ENCODE results near the gene LUC7L3.
"Not testable (repeated sequence)": the region's sequence is repeated elsewhere in the genome, so short reads cannot be mapped to it uniquely, and the experiment has no call there.

Gene LUC7L3

DNA sequence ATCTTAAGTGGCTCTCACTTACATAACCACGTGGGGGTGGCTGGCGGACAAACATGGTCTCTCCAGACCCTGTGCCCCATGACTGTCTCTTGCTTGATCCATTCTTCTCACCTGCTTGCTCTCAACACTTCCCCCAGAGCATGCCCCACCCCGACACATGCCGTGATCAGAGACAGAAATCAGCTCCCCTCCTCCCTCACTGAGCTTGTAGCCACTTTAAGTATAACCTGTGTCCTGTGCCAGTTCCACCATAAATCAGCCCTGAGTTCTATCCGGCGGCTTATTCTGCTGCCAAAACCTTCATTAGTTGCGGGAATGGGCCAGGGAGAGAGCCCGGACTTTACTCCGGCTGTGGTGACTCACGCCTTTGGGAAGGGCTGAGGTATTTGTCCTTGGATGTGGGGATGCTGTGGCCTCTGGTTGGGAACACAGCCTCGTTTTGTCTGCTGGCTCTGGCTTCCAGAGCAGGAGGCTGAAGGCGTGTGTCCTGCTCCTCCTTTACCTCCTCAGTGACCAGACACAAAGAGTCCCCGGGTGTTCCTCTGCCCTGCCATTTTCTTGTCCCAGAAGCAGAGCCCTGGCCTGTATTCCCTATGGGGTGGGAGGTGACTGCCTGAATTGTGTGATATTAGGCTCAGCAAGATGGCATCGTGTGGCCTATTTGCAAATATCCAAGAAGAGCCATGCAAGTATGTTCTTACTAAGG is 32.8 kb upstream of the LUC7L3 start:
- peak; percentile 25 for DNase-seq (ENCODE audit: low spot score)

DNA sequence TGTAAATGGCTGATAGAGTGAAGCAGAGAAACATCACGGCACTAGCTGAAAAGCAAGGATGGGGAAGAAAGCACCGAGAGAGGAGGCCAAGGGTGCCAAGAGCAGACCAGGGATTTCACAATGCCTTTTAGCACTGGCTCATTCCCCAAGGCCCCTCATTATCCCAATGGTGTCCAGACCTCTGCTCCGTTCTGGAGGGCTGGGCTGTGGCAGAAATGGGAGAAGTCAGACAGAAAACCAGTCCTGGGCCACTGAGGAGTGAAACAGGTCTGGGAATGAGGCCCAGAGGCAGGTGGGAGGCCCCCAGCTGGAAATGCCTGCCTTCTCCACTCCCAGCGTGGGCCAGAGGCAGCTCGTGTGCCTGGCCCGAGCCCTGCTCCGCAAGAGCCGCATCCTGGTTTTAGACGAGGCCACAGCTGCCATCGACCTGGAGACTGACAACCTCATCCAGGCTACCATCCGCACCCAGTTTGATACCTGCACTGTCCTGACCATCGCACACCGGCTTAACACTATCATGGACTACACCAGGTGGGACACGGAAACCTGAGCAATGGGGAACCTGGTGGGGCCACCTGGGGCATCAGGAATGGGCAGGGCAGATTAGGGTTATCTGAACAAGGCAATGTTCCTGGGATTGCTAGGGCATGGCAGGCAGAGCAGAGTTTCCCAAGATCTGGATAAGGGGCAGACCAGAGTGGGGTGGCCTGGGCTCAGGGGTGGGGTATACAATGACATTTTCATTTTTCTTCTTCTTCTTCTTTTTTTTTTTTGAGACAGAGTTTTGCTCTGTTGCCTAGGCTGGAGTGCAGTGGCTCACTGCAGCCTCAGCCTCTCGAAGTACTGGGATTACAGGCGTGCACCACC is 32.0 kb upstream of the LUC7L3 start:
- DNase-seq (ENCODE audit: low spot score) = no peak

DNA sequence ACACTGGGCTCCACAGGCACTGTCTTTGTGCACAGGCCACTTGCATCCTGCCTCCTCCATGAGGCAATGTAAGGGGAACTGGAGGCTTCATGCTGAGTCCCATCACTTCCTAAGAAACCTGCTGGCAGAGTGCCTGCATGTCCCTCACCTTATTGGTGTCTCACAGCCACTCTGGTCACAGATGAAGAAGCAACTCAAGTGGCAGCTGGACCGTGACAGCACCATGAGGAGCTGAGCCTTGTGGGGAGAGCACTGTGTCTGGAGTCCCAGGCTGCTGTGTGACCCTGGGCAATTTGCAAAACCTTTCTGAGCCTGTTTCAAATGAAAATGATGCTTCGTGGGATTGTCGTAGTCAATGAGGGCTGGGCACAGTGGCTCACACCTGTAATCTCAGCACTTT is 31.2 kb upstream of the LUC7L3 start:
- no peak for DNase-seq (ENCODE audit: low spot score)

DNA sequence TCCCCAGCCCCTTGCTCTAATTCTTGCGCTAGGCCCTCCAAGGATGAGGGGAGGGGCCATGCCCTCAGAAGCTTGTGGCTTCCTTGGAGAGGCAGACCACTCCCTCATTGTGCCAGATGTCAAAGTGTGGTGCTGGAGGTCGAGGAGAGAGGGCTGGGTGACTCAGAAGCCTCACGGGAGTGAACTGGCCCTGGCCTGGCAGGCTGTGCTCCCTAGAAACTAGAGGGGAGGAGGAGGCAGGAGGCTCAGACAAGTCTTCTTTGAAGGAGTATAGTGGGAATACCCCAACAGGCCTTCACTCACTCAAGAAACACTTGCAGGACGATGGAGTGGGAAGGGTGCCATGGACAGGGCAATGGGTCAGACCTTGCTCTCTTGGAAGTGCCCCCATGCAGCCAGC is 30.2 kb upstream of the LUC7L3 start:
- DNase-seq (ENCODE audit: low spot score) = no peak

DNA sequence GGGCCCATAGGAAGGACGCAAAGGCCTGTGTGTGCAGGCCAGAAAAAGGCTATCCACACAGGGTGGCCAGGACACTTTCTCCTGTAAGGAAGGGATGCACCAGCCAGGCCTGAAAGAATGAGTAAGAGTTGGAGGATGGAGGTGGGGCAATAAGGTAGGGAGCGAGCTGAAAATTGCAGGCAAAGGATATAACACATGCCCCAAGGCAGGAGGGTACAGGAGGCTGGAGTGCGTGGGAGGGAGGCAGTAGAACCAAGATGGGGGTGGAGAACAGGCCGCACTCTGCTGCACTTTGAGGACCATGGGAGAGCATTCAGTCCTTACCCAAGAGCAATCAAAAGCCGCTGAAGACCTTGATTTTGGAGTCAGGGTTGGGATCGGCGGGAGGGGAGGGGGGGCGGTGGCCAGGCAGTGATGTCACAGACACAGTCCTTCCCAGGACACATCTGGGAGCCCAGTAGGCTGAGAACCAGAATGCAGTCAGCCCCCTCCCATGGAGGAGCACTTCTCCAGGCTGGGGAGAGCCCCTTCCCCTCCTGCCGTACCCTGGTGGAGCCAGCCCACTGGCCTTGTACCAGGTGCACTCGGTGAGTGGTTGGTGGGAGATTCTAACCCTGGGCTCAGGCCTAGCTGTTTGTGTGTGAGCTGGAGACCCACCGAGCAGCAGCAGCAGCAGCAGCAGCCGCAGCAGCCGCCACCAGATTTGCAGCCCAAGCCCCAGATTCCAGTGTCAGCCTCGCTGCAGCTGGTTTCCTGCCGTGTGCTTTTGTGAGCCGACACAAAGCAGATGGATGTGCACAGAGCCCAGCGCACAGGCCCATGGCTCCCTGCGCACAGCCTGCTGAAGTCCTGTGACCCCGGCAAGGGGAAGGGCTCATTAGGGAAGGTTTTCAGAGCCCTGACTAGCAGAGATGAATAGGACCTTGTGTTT is 29.2 kb upstream of the LUC7L3 start:
- peak; percentile 35 for DNase-seq (ENCODE audit: low spot score)

DNA sequence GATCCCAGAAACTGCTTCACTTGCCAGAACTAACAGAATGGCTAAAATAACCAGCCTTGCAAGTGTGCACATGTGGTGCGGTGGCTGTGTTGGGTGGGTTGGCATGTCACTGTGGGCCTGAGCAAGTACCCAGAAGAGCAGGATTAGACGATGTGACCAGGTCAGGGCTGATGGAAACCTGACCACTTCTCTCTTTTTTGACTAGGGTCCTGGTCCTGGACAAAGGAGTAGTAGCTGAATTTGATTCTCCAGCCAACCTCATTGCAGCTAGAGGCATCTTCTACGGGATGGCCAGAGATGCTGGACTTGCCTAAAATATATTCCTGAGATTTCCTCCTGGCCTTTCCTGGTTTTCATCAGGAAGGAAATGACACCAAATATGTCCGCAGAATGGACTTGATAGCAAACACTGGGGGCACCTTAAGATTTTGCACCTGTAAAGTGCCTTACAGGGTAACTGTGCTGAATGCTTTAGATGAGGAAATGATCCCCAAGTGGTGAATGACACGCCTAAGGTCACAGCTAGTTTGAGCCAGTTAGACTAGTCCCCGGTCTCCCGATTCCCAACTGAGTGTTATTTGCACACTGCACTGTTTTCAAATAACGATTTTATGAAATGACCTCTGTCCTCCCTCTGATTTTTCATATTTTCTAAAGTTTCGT is 28.4 kb upstream of the LUC7L3 start:
- DNase-seq (ENCODE audit: low spot score) = no peak

DNA sequence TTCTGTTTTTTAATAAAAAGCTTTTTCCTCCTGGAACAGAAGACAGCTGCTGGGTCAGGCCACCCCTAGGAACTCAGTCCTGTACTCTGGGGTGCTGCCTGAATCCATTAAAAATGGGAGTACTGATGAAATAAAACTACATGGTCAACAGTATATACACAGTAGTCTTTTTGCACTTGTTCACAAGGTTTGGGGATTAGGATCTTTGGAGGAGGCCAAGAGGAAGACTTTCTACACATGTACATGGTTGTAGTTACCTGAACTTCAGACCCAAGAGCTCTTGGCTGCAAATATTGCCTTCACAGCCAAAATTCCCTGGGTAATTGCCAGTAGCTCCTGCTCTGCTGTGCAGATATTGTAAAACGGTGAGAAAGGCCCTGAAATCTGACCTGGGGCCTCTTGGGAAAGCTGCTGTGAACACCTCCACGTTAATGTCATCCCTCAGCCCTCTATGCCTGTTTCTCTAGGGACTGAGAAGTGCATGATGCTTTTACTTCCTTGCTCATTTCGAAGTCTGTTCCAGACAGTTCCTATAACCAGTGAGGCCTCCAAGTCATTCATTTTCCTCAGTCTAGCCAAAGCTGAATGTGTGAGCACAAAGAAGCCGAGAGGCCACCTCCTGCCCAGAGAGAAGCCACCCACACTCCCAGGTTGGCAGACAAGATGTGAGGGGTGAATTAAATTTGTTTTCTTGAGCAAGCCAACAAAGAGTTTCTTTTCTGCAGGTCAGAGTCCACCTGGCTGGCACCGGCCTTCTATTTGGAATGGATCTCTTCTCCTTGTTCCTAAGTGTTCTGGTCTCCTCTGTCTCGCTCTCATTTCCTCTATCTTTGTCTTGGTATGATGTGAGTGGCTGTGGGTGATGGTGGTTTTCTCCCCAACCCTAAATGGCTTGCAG is 27.6 kb upstream of the LUC7L3 start:
- DNase-seq (ENCODE audit: low spot score) = no peak

DNA sequence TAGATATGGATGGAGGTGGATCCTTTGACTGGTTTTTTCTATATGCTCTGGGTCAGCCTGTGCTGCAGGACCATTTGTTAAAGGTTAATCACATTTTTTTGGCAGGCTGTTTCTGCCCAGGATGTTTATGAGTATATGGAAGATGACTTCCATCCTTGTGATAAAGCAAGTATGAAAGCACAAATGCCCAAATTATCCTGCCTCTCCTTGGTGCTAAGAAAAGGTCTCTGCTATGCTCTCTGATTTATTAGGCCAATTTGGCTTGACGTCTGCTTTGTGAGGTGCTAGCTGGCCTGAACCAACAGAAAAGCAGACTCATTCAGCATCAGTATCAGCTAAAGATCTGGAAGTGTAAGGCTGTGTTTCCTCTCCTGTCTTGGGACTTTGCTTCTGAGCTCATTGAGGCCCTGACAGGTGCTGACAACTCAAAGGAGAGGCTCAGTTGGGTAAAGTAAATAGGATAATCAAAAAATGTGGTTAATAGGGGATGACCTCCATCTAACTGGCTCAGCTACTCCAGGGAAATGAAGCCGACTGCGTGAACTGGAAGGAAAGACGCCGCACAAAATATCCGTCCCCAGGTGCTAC is 26.9 kb upstream of the LUC7L3 start:
- no peak for DNase-seq (ENCODE audit: low spot score)

DNA sequence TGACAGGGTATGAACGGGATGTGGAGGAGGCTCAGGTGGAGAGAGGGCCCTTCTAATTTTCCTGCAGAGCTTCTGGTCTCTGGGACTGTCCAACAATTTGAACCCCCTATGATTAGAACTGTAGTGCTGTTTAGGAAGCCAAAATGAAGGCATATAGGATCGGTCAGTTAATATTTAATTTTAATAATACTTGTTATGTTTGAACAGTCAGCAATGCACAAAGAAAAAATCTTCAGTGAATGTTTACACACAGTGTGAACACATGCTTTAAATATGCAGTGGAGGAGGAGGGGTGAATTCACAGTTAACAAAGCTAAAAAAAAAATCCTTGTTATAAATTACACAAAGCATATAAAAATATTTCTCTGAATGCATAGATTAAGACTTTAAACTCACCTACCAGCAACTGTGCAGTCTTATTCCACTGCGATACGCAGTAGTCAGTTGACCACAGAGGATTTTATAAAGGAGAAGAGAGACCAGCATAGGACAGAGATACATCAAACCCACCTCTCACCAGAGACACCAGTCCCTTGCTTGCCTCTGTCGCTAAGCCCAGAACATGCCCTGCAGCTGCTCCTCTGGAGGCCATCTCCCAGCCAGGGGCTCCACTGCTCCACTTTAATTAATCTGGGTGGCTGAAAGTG is 26.2 kb upstream of the LUC7L3 start:
- no peak for DNase-seq (ENCODE audit: low spot score)

DNA sequence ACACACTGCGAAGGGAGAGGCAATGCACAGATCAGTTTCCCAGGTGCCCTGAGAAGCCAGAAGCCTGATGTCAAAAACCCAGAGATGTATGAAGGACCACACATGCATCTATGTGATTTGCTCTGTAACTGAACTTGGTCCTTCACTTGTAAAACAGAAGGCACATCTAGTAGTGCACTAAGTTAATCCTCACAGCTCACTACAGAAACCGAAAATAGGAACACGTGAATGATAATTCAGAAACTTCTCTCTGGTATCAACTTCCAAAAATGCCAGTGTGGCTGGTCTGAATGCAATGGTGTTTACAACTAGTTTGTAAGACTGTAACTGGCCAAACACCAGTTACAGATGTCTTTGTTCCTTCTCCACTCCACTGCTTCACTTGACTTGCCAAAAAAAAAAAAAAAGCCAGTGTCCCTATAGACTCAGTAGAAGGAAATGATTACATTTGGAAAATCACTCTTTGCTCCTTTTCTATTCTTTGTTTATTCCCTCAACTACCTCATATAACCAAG is 23.0 kb upstream of the LUC7L3 start:
- DNase-seq (ENCODE audit: low spot score) = no peak

DNA sequence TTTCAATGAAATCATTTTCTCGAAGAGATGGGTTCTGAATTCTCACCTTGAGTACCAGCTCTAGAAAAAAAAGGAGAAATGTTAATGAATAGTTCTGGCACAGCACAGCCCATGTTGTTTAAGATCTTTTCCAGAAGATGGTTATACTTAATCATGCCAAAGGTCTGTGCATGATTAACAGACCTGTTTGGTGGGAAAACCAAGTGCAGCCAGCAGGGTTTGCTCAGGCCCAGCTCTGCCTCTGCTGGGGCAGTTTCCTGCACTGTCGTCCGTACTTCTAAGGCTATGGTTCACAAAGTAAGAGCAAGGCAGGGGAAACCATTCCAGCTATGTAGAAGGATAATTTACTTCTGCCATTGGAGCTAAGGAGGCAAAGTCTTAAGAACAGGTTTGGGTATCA is 22.3 kb upstream of the LUC7L3 start:
- DNase-seq (ENCODE audit: low spot score) = no peak

DNA sequence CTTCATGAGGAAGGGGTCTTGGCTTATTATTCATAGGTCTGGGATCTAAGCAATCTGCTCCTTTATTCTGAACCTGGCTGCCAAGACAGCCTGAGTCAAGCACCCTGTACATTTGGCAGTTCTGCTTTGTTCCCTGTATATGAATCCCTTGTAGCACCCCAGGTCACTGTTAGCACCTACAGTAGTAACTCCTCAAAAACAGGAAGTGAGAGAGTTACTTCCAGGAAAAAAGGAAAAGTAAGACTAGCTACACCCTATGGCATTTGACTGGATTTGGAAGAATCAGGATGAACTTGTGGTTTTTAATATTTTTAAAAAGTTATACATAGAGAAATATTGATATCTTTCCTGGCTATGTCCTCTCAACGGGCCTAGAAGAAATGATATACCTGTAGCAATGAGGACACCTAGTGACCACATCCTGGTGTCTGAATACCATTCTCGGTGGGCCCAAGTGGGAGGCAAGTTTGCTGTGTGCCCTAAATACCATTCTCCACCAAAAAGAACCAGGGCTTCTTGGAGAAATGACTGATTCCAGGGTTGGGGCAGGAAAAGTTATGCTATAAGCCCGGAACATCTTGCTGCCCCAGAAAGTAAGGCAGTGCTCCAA is 21.6 kb upstream of the LUC7L3 start:
- DNase-seq (ENCODE audit: low spot score) = no peak

DNA sequence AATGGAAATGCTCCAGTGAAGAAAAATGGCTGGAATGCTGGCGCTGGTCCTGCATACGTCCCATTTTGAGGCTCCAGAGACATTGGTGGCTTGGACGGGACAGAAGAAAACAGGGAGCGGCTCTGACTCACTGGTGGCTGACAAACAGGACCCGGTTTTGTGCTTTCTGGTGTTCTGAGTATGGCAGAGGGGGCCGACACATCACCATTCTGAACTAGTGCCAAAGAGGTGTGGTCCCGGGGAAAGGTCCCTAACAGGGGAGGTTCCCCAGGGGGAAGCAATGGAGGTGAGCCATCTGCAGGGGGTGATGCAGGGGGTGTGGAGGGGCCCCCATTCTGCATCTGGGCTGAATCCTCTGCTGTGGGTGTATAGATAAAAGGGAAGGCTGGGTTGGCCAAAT is 20.0 kb upstream of the LUC7L3 start:
- no peak for DNase-seq (ENCODE audit: low spot score)

DNA sequence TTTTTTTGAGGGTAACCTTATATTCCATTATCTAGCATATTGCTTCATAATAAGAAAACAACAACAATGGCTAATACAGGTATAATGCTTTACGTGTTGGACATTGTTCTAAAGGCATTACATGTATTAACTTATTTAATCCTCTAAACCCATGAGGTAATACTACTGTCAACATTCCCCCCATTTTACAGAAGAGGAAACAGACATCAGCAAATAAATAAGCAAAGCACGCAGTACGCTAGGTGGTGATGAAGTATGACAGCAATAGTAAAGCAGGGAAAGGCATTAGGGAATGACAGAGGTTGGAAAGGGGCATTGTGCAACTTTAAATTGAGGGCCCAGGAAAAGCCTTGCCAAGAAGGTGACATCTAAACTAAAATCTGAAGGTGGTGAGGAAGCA is 16.2 kb upstream of the LUC7L3 start:
- no peak for DNase-seq (ENCODE audit: low spot score)

DNA sequence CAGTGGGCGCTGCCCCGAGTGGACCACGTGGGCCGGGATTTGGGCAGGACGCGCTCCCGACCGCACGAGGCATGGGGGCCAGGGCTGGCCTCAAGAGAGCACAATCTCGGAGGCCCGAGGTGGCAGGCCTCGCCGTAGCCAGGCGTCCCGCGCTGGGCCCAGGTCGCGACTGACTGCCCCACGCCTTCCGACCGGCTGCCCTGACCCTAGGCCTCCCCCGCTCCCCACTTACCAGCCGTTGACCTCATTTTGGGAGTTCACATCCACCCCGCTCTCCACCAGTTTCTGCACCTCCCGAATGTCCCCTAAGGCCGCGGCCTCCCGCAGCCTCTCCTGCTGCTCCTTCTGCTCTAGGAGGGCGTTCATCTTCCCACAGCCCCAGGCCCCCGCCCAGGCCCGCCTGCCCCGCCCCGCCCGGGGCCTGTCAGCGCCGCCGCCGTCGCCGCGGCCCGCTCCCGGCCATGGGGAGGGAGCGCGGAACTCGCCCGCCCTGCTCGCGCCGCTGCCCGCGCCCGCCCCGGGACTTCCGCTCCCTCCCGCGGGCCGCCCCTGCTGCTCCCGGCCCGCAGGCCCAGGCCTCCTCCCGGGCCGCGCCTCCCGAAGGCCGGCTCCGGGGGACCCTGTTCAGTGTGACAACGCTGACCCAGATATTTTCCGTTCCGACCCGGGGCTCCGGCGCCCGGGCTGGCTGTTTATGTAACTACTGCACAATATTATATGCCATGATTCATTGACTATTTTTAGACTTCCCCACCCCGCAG is 11.9 kb upstream of the LUC7L3 start, which contains the start of gene ANKRD40:
Gene ANKRD40 (minus strand): TSS at position 626 of the 761 bp plus-strand sequence. CDS start 260 bp downstream, at position 366.
- DNase-seq (ENCODE audit: low spot score) = peak; percentile 97

DNA sequence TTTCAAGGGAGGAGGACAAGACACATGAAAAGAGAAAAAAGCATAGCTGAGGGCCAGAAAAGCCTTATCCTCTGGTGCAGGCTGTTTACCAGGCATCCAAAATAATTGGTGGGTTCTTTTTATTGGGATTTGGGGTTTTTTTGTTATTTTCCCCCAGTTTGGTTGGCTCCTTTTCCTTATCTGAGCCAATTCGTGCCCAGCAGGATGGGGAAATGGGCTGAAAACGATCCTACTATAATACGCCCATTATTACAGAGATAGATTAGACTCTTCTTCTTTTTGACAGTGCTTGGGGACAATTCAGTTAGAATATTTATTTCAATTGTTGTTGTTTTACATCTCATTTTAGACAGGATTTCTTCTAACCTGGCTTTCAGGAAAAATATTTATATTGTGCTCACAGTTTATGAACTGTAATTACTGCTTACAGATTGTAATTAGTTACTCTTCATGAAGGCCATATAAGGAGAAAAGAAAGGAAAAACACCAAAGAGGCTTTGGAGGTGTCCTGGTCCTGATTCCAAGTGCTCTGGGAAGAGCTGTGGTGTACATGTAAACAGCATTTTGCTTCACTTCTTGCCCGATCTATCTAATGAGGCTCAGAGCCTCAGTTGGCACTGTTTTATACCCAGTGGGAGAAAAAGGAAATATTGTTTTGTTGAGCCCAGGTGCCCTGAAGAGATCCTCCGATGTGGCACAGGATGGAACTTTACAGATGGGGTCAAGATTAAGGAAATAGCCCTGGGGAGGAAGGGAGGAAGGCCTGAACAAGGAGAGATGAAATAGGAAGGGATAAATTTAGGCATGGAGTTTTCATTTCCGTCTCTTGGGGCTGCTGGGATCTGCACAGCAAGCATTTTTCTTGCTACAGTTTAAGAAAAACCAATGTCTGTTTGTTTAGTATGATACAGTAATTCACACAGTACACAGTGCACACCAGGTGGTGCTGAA is 11.1 kb upstream of the LUC7L3 start:
- peak; percentile 45 for DNase-seq (ENCODE audit: low spot score)

DNA sequence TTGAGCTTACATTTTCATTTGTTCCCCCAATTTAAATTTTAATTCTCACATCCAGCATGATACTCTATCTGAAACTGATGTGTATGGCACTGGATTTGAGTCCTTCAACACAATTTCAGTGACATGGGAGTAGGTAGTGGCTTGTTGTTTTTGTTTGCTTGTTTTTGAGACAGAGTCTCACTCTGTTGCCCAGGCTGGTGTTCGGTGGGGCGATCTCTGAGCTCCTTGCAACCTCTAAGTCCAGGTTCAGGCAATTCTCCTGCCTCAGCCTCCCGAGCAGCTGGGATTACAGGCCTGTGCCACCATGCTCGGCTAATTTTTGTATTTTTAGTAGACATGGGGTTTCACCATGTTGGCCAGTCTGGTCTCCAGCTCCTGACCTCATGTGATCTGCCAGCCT is 10.3 kb upstream of the LUC7L3 start:
- not testable (repeated sequence) for DNase-seq (ENCODE audit: low spot score)
